Measurements from ENCODE around the gene DAZAP1.

DAZAP1 gene

DNA sequence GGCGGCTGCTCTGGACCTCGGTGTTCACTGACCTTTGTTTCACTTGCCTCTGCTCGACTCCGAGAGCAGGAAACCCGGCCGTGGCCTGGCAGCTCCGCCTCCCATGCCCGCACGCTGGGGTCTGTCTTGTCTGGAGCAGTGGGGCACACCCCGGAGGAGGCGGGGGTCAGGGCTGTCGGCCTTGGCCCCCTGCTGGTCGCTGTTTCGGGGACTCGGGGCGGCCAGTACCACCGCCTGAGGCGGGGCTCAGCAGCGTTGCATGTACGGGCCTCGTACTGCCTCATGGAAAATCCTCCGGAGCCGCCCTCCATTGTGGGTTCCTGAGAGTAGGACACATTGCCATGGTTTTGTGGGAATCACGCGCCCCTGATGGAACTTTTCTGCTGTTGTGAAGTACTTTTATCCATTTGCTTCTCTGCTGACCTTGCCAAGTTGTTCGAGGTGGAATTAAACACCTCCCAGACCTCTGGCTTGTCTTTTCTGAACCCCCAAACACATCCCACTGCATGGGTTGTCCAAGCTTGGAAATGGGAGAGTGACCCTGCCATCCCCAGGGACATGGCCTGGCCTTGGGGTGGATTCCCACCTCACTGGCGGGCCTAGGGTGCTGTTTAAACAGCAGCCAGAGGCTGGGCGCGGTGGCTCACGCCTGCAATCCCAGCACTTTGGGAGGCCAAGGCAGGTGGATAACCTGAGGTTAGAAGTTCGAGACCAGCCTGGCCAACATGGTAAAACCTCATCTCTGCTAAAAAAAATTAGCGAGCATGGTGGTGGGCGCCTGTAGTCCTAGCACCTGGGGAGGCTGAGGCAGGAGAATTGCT, 29.2 kb upstream of the DAZAP1 start:
- no peak for DNase-seq (ENCODE audit: low spot score)
- TF ChIP-seq, protein P1, sequence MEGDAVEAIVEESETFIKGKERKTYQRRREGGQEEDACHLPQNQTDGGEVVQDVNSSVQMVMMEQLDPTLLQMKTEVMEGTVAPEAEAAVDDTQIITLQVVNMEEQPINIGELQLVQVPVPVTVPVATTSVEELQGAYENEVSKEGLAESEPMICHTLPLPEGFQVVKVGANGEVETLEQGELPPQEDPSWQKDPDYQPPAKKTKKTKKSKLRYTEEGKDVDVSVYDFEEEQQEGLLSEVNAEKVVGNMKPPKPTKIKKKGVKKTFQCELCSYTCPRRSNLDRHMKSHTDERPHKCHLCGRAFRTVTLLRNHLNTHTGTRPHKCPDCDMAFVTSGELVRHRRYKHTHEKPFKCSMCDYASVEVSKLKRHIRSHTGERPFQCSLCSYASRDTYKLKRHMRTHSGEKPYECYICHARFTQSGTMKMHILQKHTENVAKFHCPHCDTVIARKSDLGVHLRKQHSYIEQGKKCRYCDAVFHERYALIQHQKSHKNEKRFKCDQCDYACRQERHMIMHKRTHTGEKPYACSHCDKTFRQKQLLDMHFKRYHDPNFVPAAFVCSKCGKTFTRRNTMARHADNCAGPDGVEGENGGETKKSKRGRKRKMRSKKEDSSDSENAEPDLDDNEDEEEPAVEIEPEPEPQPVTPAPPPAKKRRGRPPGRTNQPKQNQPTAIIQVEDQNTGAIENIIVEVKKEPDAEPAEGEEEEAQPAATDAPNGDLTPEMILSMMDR (IDR thresholded peaks at IDR 0.05; ENCODE audit: extremely low read depth, insufficient read depth, missing control alignments), result no peak
- in situ Hi-C loops (cut with MboI; ENCODE audit: low pct_unique_long_range_greater_than_20kb, low sequenced_read_pairs, unreplicated experiment), result loop anchor here (25.0 kb wide), 1 partner anchor 91 kb away; the partner anchor contains the start of genes EFNA2 and FAM174C

DNA sequence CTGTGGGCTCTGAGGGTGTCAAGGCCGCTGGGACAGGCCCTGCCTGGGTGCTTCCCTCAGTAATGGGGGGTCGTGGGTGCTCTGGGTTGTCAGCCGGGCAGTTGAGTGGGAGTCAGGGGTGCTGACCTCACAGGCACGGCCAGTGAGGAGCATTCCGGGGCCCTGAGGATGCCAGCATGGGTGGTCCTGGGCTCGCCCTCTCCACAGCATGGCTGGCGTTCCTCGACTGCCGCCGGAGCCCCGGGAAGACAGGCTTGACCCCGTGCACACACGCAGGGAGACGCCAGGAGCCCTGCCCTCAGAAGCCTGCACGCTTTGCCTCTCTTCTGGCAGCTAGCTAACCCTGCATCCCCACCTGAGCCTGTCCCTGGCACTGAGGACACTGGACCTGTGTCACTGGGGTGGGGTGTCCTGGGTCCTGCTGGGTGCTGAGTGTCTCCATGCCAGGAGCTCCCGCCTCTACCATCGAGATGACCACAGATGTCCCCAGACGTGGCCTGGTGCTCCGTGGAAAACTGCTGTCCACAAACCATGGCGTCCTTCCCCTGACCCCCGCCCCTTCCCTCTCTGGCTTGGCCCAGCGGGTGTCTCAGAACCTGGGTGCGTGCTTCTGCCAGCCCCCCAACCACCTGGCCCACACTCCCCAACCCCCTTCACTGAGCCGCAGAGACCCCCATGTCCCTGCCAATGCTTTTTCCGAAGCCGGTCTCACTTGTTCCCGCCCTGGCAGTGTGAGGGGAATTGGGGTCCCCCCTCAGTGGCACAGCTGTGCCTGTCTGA, 28.1 kb upstream of the DAZAP1 start:
- in situ Hi-C loops (cut with MboI; ENCODE audit: low pct_unique_long_range_greater_than_20kb, low sequenced_read_pairs, unreplicated experiment), result loop anchor here (25.0 kb wide), 1 partner anchor 92 kb away; the partner anchor contains the start of genes EFNA2 and FAM174C
- DNase-seq (ENCODE audit: low spot score), result no peak
- TF ChIP-seq, protein P1 (IDR thresholded peaks at IDR 0.05; ENCODE audit: extremely low read depth, insufficient read depth, missing control alignments), result no peak

DNA sequence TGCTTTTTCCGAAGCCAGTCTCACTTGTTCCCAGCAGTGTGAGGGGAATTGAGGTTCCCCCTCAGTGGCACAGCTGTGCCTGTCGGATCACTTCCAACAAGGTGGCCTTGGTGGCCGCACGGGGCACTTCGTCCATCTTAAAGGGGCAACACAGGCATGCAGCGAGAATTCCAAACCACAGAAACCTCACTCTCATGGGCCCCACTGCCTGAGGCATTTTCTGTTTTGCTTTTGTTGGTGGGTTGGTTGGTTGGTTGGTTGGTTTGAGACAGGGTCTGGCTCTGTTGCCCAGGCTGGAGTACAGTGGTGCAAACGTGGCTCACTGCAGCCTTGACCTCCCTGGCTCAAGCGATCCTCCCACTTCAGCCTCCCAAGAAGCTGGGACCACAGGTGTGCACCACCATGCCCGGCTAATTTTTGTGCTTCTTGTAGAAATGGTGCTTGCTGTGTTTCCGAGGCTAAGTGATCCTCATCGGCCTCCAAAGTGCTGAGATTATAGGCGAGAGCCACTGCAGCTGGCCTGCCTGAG, 27.4 kb upstream of the DAZAP1 start:
- TF ChIP-seq, protein P1 (IDR thresholded peaks at IDR 0.05; ENCODE audit: extremely low read depth, insufficient read depth, missing control alignments), result no peak
- in situ Hi-C loops (cut with MboI; ENCODE audit: low pct_unique_long_range_greater_than_20kb, low sequenced_read_pairs, unreplicated experiment), result loop anchor here (25.0 kb wide), 1 partner anchor 93 kb away; the partner anchor contains the start of genes EFNA2 and FAM174C
- no peak for DNase-seq (ENCODE audit: low spot score)

DNA sequence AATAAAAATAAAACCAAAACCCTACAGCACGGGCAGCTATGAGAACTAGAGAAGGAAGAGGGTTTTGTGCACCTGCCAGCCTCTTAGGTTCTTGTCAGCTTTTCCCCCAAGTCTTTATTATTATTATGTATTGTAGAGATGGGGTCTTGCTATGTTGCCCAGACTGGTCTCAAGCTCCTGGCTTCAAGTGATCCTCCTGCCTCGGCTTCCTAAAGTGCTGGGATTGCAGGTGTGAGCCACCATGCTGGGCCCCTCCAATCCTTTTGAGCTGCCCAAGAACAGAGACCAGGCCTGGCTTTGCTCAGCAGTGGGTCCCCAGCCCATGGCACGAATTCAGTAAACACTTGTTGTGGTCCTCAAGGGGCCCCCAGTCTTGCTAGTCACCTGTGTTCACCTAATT, 25.1 kb upstream of the DAZAP1 start:
- TF ChIP-seq, protein P1 (IDR thresholded peaks at IDR 0.05; ENCODE audit: extremely low read depth, insufficient read depth, missing control alignments), result no peak
- in situ Hi-C loops (cut with MboI; ENCODE audit: low pct_unique_long_range_greater_than_20kb, low sequenced_read_pairs, unreplicated experiment), result loop anchor here (25.0 kb wide), 1 partner anchor 95 kb away; the partner anchor contains the start of genes EFNA2 and FAM174C
- DNase-seq (ENCODE audit: low spot score), result no peak

DNA sequence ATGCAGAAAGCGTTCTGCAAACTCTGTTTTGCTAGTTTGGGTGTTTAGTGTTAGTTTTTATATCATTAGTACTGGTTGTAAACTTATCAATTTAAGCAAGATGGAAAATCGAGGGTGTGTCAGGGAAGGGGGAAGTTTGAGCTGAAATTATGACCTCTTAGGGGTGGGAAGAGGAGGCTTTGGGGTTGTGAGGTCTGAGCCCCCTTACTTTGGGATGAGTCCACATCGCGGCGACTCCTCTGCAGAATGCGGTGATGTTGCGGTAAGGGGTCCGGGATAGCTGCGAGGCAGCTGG, 24.4 kb upstream of the DAZAP1 start:
- no peak for DNase-seq (ENCODE audit: low spot score)
- in situ Hi-C loops (cut with MboI; ENCODE audit: low pct_unique_long_range_greater_than_20kb, low sequenced_read_pairs, unreplicated experiment), result loop anchor here (25.0 kb wide), 1 partner anchor 96 kb away; the partner anchor contains the start of genes EFNA2 and FAM174C
- TF ChIP-seq, protein P1 (IDR thresholded peaks at IDR 0.05; ENCODE audit: extremely low read depth, insufficient read depth, missing control alignments), result no peak

DNA sequence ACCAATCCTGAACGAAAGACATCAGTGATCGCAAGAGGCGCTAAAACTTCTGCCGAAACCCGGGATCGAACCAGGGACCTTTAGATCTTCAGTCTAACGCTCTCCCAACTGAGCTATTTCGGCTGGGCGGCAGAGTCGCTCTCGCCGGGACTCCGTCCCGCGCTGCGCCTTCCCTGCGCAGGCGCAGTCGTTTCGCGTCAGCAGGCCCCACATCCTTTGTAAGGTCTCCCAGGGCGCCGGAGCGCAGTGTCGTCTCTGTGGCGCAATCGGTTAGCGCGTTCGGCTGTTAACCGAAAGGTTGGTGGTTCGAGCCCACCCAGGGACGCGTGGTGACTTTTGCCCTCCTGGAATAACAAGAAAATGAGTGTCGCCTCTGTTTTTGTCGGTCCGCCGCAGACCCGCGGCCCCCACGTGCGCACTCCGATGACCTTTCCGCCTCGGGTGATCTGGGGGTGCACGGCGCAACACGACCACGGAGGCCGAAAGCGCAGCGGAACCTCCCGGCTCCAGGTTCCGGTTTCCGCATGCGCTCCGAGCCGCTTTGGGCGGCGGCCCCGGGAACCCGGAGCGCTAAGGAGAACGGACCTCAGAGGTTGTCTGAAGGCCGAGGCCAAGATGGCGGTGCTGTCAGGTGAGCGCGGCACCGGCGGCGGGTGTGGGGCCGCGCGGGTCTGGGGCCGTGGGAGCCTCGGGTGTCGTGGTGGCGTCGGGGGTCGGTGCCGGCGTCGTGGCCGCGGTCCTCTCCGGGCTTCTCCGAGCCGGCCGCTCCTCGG, 23.9 kb upstream of the DAZAP1 start, which contains the start of gene NDUFS7:
Gene NDUFS7 (plus strand): TSS at position 596 of the 773 bp plus-strand sequence. CDS start 20 bp downstream, at position 616.
- in situ Hi-C loops (cut with MboI; ENCODE audit: low pct_unique_long_range_greater_than_20kb, low sequenced_read_pairs, unreplicated experiment), result loop anchor here (25.0 kb wide), 1 partner anchor 96 kb away; the partner anchor contains the start of genes EFNA2 and FAM174C
- DNase-seq (ENCODE audit: low spot score), result peak; percentile 90
- TF ChIP-seq, protein P1 (IDR thresholded peaks at IDR 0.05; ENCODE audit: extremely low read depth, insufficient read depth, missing control alignments), result peak; percentile 25

Data from GM13977 (cell line).